RKO (cell line): ENCODE results near the gene CLSTN2.

Experiments used
- DNase-seq: peaks from one replicate; pipeline ENCODE4 v3.0.0-alpha.2; 2016; ENCODE audit warnings: low spot score

CLSTN2 gene

GRCh38 chr3:140187656-140188221 lies 252.8 kb downstream of the CLSTN2 start:
- no peak for DNase-seq

GRCh38 chr3:140188285-140188684 lies 253.3 kb downstream of the CLSTN2 start:
- DNase-seq: no peak

GRCh38 chr3:140189267-140189666 lies 254.3 kb downstream of the CLSTN2 start:
- no peak for DNase-seq

GRCh38 chr3:140189976-140190375 lies 255.0 kb downstream of the CLSTN2 start:
- no peak for DNase-seq

- DNase-seq: no peak
These were observed 262.0 kb downstream of the CLSTN2 start for GRCh38 chr3:140196970-140197369.

GRCh38 chr3:140198242-140198641 lies 263.3 kb downstream of the CLSTN2 start:
- no peak for DNase-seq

- DNase-seq: peak; percentile 4
These were observed 264.0 kb downstream of the CLSTN2 start for GRCh38 chr3:140199008-140199407.

- DNase-seq: no peak
These were observed 264.8 kb downstream of the CLSTN2 start for GRCh38 chr3:140199743-140200142.

- DNase-seq: no peak
These were observed 268.5 kb downstream of the CLSTN2 start for GRCh38 chr3:140203510-140203909.

GRCh38 chr3:140204271-140204984 lies 269.4 kb downstream of the CLSTN2 start:
- DNase-seq: no peak

GRCh38 chr3:140205598-140205997 lies 270.6 kb downstream of the CLSTN2 start:
- no peak for DNase-seq

- peak; percentile 52 for DNase-seq
These were observed 271.4 kb downstream of the CLSTN2 start for GRCh38 chr3:140206196-140207040.

- no peak for DNase-seq
These were observed 272.6 kb downstream of the CLSTN2 start for GRCh38 chr3:140207541-140207940.

GRCh38 chr3:140216249-140216648 lies 281.3 kb downstream of the CLSTN2 start:
- peak; percentile 31 for DNase-seq

GRCh38 chr3:140219291-140219690 lies 284.3 kb downstream of the CLSTN2 start:
- DNase-seq: no peak

GRCh38 chr3:140219923-140220452 lies 285.0 kb downstream of the CLSTN2 start:
- no peak for DNase-seq

- DNase-seq: no peak
These were observed 288.2 kb downstream of the CLSTN2 start for GRCh38 chr3:140223197-140223596.

- no peak for DNase-seq
These were observed 288.6 kb downstream of the CLSTN2 start for GRCh38 chr3:140223631-140224030.

- no peak for DNase-seq
These were observed 289.3 kb downstream of the CLSTN2 start for GRCh38 chr3:140224307-140224706.

GRCh38 chr3:140225996-140226395 lies 291.0 kb downstream of the CLSTN2 start:
- no peak for DNase-seq

GRCh38 chr3:140233702-140234101 lies 298.7 kb downstream of the CLSTN2 start:
- no peak for DNase-seq

GRCh38 chr3:140234256-140234655 lies 299.3 kb downstream of the CLSTN2 start:
- DNase-seq: no peak
